HTR-8/SVneo (cell line): ENCODE results near the gene IGSF10.

Experiments used
- DNase-seq: peaks from one replicate; pipeline ENCODE4 v3.0.0; 2011; ENCODE audit warnings: low spot score, mixed read lengths; ENCODE audit not compliant: insufficient read length
- FAIRE-seq: peaks from 2 replicates; lab custom pipeline; 2011; peaks lifted over from hg19 to GRCh38; lab: Jason Lieb, UNC

The IGSF10 gene

GRCh38 chr3:151462991-151463390, 2.1 kb upstream of the IGSF10 start:
- DNase-seq (no peak), FAIRE-seq (no peak)

GRCh38 chr3:151462278-151462780, 1.5 kb upstream of the IGSF10 start:
- FAIRE-seq, result no peak
- DNase-seq, result no peak

- DNase-seq (no peak), FAIRE-seq (no peak)
Measured at GRCh38 chr3:151460228-151460627, 633 bp downstream of the IGSF10 start.

GRCh38 chr3:151459358-151459757, 1.5 kb downstream of the IGSF10 start:
- DNase-seq, result no peak
- no peak for FAIRE-seq

- DNase-seq (no peak), FAIRE-seq (no peak)
Measured at GRCh38 chr3:151456065-151456464, 4.8 kb downstream of the IGSF10 start.

GRCh38 chr3:151452841-151453240, 8.0 kb downstream of the IGSF10 start:
- DNase-seq (no peak), FAIRE-seq (no peak)

GRCh38 chr3:151452368-151452767, 8.5 kb downstream of the IGSF10 start:
- FAIRE-seq (no peak), DNase-seq (no peak)

DNA sequence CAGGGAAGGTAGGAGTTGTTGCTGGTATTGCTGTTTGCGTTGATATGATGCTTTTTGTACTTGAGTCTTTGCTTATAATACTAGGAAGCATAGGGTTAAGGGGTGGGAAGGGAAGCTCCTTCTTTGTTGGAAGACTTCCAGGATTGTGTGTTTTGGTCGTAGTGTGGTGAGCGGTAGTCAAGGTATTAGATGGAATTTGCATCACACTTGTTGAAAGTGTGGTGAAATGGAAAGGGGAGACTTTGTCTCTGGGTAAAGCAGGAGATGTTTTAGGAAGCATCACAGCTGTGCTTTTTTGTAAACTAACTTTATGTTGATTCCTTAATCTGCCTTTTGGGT, 14.9 kb downstream of the IGSF10 start:
- no peak for DNase-seq
- FAIRE-seq, result no peak

DNA sequence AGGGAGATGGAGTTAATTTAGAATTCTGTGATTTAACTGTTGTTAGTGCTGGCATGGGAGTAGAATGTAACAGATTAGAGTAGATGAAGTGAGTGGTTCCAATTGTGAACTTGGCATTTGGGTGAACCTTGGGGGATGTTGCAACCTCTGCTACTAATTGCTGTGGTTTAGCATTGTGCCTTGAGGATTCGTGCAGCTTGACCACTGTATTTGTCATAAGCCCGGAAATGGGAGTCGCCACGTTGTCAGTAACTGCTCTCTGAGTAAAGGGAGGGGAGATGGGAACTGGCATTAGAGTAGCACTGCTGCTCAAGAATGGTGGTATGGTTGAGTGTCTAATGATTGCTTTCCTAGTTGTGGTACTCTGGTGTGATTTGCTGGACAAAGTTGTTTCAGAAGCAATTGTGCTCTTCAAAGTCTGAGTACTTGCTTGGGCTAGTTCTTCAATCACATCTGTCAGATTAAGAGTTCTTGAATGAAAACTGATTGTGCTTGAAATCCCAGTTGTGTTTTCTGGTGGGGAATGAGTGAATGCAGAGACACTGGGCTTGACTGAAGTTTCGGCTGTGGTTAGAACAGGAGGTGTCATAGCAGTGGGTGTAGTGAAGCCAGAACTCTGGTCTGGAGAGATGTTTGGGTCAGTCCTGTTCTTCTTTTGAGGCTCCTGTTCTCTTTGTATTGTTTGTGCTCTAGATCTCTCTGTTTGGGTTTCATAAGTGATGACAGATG, 15.4 kb downstream of the IGSF10 start:
- FAIRE-seq, result no peak
- peak; percentile 51 for DNase-seq

GRCh38 chr3:151443583-151443982, 17.3 kb downstream of the IGSF10 start:
- DNase-seq (no peak), FAIRE-seq (no peak)

DNA sequence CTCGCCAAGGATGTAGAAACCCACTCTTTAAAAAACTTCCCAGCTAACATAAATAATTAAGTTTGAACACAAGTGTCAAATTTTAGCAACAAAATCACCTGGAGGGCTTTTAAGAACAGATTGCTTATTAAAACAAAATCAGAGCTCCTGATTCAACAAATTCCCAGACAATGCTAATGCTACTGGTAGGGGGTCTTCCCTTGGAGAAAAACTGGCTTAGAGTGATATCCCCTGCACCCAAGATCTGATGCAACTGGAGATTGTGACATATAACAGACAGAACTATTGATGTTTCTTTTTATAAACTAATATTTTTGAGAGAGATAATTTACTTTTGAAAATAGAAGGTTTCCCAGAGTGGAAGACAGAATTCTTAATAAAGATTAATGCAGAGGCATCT, 19.9 kb downstream of the IGSF10 start:
- DNase-seq (no peak), FAIRE-seq (no peak)

- DNase-seq (peak; percentile 62), FAIRE-seq (peak; percentile 58)
Measured at GRCh38 chr3:151439652-151440125, 21.2 kb downstream of the IGSF10 start.

DNA sequence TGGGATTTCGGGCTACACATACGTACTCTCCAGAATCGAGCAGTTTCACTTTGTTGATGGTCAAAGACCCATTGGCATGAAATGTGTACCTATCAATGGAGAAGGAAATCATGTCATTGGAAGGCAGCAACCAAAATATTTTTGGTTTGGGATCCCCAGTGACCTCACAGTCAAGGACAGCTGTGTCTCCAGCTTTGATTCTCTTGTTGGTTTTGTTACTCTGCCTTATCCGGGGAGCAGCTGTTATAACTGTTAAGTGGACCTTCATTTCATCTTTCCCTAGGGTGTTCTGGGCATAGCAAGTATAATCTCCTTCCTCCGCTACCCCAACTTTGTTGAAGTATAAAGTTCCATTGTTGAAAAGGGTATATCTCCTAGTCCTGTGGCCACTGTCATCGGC, 23.0 kb downstream of the IGSF10 start:
- FAIRE-seq (no peak), DNase-seq (no peak)

DNA sequence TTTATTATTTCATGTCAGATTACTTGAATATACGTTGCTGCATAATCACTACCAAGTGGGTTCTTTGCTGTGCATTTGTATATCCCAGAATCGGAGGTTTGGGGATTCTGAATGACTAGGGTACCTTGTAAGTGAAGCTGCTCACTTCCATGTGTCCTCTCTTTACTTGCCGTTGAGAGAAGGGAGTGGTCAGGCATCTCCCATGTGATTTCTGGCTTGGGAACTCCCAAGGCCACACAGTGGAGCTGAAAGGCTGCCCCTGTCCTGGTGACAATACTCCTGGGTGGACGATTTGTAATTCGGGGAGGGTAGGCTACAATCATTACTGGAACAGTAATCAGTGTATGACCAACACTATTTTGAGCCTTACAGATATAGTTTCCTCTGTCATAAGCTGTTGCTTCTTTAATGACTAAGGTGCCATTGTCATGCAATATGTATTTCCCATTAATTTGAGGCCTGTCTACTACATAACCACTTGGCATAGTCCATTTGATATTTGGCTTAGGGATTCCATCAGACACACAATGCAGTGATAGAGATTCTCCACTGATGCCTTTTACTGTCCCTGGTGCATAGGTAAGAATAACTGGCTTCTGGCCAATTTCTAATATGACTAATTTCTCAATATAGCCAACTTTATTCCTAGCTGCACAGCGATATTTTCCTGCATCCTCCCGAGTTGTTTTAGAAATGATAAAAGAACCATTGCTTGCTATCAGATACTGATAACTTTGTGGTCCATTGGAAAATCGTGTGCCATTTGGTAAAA, 24.0 kb downstream of the IGSF10 start:
- peak; percentile 13 for FAIRE-seq
- DNase-seq, result no peak

- no peak for DNase-seq
- no peak for FAIRE-seq
Measured at GRCh38 chr3:151434151-151434890, 26.5 kb downstream of the IGSF10 start.

- FAIRE-seq (no peak), DNase-seq (no peak)
Measured at GRCh38 chr3:151432616-151433372, 28.1 kb downstream of the IGSF10 start.

DNA sequence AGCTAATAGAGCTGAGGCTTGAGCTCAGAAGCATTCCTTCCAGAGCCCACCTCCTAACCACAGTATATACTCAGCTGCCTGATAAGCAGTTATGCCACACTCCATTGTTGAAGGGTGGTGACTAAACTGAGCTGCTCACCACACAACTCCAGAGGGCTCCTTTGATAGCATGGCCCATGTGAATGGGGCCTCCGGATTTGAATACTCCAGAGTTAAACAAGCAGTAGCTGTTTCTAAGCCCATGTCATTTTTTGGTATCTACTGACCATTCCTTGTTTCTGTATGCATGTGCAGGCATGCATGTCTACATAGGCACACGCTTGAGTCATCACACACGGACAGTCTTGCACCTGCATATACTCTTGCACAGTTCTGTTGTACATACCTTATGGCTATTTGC, 28.9 kb downstream of the IGSF10 start:
- no peak for FAIRE-seq
- DNase-seq, result no peak

DNA sequence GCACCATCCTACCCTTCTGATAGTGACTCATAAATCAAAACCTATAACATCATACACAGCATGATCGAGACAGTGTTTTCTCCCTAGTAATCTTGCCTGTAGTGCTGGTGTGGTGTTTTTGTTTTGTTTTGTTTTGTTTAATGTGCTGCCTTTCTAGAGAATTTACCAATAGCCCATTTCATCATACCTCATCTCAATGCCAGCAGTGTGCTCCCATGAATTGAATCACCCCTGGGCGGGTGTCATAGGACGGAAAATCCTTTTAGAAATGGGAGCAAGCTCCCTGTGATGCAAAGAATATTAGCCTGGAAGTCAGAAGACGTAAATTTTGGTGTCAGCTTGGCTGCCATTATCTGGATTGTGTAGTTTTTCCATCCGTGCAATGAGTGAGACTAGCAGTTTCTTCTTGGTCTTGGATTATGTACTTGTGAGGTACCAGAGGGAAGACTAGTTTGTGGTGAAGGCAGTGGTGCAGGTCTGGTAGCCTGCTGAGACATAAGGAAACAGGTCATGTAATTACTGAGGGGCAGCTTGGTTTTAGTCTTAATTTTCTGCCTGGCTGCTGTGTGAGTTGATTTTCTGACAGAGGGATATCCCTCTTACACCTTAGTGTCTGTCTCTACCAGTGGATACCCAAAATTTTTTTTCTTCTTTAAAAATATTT, 29.9 kb downstream of the IGSF10 start:
- no peak for FAIRE-seq
- no peak for DNase-seq

DNA sequence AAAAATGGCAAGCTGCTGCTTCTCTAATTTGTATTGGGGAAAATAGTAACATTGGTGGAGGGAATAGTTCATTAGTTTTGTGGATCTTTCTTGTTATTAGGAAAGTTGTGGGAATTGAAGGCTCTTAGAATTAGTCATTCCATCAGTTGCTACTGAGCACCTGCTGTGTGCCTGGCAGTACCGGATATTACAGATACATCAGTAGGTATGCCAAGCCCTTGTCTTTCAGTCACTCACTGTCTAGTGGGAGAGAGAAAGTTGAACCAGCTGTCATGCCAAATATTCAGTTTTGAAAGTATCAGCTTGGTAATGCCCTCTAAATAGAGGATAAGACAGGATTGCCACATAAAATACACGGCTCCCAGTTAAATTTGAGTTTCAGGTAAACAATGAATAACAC, 32.5 kb downstream of the IGSF10 start:
- no peak for DNase-seq
- no peak for FAIRE-seq

DNA sequence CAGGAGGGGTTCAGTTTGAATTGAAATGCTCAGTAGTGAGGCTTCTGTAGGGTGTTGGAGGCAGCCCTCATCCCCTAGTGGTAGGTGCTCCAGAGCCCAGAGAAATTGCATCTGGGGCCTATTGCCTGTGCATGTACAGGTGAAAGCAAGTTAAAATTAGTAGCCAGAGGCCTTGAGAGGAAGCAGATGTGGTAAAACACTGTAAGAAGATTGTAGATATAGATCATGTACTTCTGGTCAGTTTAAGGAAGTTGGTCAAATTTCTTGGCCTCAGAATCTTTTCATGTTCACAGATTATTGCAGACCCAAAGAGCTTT, 34.6 kb downstream of the IGSF10 start:
- DNase-seq (no peak), FAIRE-seq (no peak)
